DOHH2 (cell line): ENCODE results near the gene ARHGEF39.

Experiments used
- H3F3A ChIP-seq: fragments of 200-600 bp; sonication (generic), shearing (Covaris generic); 2 replicates; pipeline ENCODE4 v1.6.0; 2016; ENCODE audit warnings: antibody characterized with exemption, mild to moderate bottlenecking; ENCODE audit not compliant: control insufficient read depth, insufficient read depth
- H3K27ac ChIP-seq: fragments of 200-600 bp; sonication (generic); 2 replicates; pipeline ENCODE4 v1.5.1; 2014; ENCODE audit warnings: low read depth, mild to moderate bottlenecking, low read length, moderate library complexity
- H3K27me3 ChIP-seq: fragments of 200-600 bp; sonication (generic); 2 replicates; pipeline ENCODE4 v1.6.1; 2014; ENCODE audit warnings: mild to moderate bottlenecking, low read length, mixed read lengths; ENCODE audit not compliant: control insufficient read depth
- H3K36me3 ChIP-seq: fragments of 200-600 bp; sonication (generic); 2 replicates; pipeline ENCODE4 v1.6.1; 2014; ENCODE audit warnings: mild to moderate bottlenecking, low read length, moderate library complexity, mixed read lengths; ENCODE audit not compliant: control insufficient read depth
- H3K4me1 ChIP-seq: fragments of 200-600 bp; sonication (generic); 2 replicates; pipeline ENCODE4 v1.6.1; 2014; ENCODE audit warnings: mild to moderate bottlenecking, low read length, mixed read lengths; ENCODE audit not compliant: control insufficient read depth
- H3K4me2 ChIP-seq: fragments of 200-600 bp; sonication (generic); 2 replicates; pipeline ENCODE4 v1.6.0; 2014; ENCODE audit warnings: mild to moderate bottlenecking, low read length, moderate library complexity
- H3K4me3 ChIP-seq: fragments of 200-600 bp; sonication (generic); 2 replicates; pipeline ENCODE4 v1.5.1; 2014; ENCODE audit warnings: mild to moderate bottlenecking, low read length, mixed read lengths
- H3K79me2 ChIP-seq: fragments of 200-600 bp; sonication (generic); 2 replicates; pipeline ENCODE4 v1.6.1; 2014; ENCODE audit warnings: mild to moderate bottlenecking, low read length, mixed read lengths; ENCODE audit not compliant: control insufficient read depth
- H3K9me2 ChIP-seq: fragments of 200-600 bp; sonication (generic); replicated peaks from 2 replicates; pipeline ENCODE4 v1.6.1; 2014; ENCODE audit warnings: mild to moderate bottlenecking, low read length, mixed read lengths; ENCODE audit not compliant: control insufficient read depth
- H3K9me3 ChIP-seq: fragments of 200-600 bp; sonication (generic); 2 replicates; pipeline ENCODE4 v1.6.1; 2014; ENCODE audit warnings: antibody characterized with exemption, low read length, mixed read lengths; ENCODE audit not compliant: control insufficient read depth, insufficient read depth
- H4K20me1 ChIP-seq: fragments of 200-600 bp; sonication (generic); 2 replicates; pipeline ENCODE4 v1.6.0; 2014; ENCODE audit warnings: low read depth, mild to moderate bottlenecking, antibody characterized with exemption, low read length, moderate library complexity; ENCODE audit not compliant: control insufficient read depth, insufficient read depth
- CTCF ChIP-seq: fragments of 200-600 bp; sonication (generic); IDR thresholded peaks from one replicate; pipeline ENCODE4 v1.5.1; 2014; ENCODE audit warnings: antibody characterized with exemption, mild to moderate bottlenecking, low read depth, low read length; ENCODE audit not compliant: poor library complexity, severe bottlenecking
- EZH2phosphoT487 ChIP-seq: fragments of 200-600 bp; sonication (generic); IDR thresholded peaks from 2 replicates; pipeline ENCODE4 v1.6.1; 2017; ENCODE audit warnings: borderline replicate concordance, mild to moderate bottlenecking, antibody characterized with exemption, low read length, moderate library complexity, mixed read lengths

ARHGEF39 gene

GRCh38 chr9:35658968-35659220 lies 6.1 kb downstream of the ARHGEF39 start:
- Histone ChIP-seq H3K27me3 (no peaks in the 10 kb centered on the region), H4K20me1 (no peaks in the 10 kb centered on the region), H3F3A (peaks cover 14% of the 10 kb centered on the region), H3K9me3 (no peaks in the 10 kb centered on the region), H3K4me3 (peak overlapping the region; percentile 82), H3K4me2 (peak overlapping the region; percentile 78), H3K36me3 (peaks cover 49% of the 10 kb centered on the region), H3K9me2 (no peaks in the 10 kb centered on the region), H3K79me2 (peaks cover 35% of the 10 kb centered on the region), H3K4me1 (peaks cover 62% of the 10 kb centered on the region), H3K27ac (peak overlapping the region; percentile 71)
- TF ChIP-seq CTCF (no peak), EZH2phosphoT487 (no peak)

- TF ChIP-seq EZH2phosphoT487 (no peak), CTCF (peak; percentile 80)
- H3K4me3 ChIP-seq: peak within 1 kb of the TSS; percentile 82
- no peaks in the 10 kb centered on the region for H3K27me3 ChIP-seq
- no peaks in the 10 kb centered on the region for H4K20me1 ChIP-seq
- H3K27ac ChIP-seq: peak within 1 kb of the TSS; percentile 71
- peaks cover 14% of the 10 kb centered on the region for H3F3A ChIP-seq
- H3K4me2 ChIP-seq: peak within 1 kb of the TSS; percentile 78
- H3K36me3 ChIP-seq: peaks cover 43% of the 10 kb centered on the region
- H3K79me2 ChIP-seq: peaks cover 30% of the 10 kb centered on the region
- H3K9me3 ChIP-seq: no peaks in the 10 kb centered on the region
- H3K4me1 ChIP-seq: peaks cover 56% of the 10 kb centered on the region
- H3K9me2 ChIP-seq: no peaks in the 10 kb centered on the region
These were observed 6.6 kb downstream of the ARHGEF39 start, which contains the start of gene CCDC107 for GRCh38 chr9:35658137-35658967. Gene CCDC107, plus strand, starts transcription at chr9:35658292. Its CDS starts 88 bp downstream, at chr9:35658380.

GRCh38 chr9:35657546-35658136 lies 7.4 kb downstream of the ARHGEF39 start, which contains the start of gene RMRP:
Gene RMRP, minus strand, starts transcription at chr9:35658019.
- Histone ChIP-seq H3K9me2 (no peaks in the 10 kb centered on the region), H3K36me3 (peaks cover 36% of the 10 kb centered on the region), H3F3A (peaks cover 14% of the 10 kb centered on the region), H3K27me3 (no peaks in the 10 kb centered on the region), H3K27ac (peak within 1 kb of the TSS; percentile 71), H3K79me2 (peaks cover 24% of the 10 kb centered on the region), H3K4me3 (peak within 1 kb of the TSS; percentile 82), H3K9me3 (no peaks in the 10 kb centered on the region), H3K4me1 (peaks cover 49% of the 10 kb centered on the region), H4K20me1 (no peaks in the 10 kb centered on the region), H3K4me2 (peak within 1 kb of the TSS; percentile 78)
- TF ChIP-seq EZH2phosphoT487 (no peak), CTCF (no peak)
